Activated naive CD8-positive, alpha-beta T cell treated with anti-CD3 and anti-CD28 coated beads, Interleukin-2, amount 50 U/mL, for 24 hours (primary cell): ENCODE measurements around the gene FGF2.

ENCODE experiments used
- ATAC-seq: fragments of 150-1000 bp; cut with Tn5 transposase; one replicate; pipeline ENCODE4 v1.10.0; 2021
- DNase-seq: peaks from one replicate; pipeline ENCODE4 v3.0.0; 2021
- H3K27ac Mint-ChIP-seq: one replicate; pipeline ENCODE4 v1.8.0; 2021; ENCODE audit warnings: mild to moderate bottlenecking, mixed read lengths
- H3K27me3 Mint-ChIP-seq: one replicate; pipeline ENCODE4 v1.8.0; 2021; ENCODE audit warnings: mixed read lengths
- H3K36me3 Mint-ChIP-seq: one replicate; pipeline ENCODE4 v1.8.0; 2021; ENCODE audit warnings: low read depth, mixed read lengths
- H3K4me1 Mint-ChIP-seq: one replicate; pipeline ENCODE4 v1.8.0; 2021; ENCODE audit warnings: mixed read lengths
- H3K4me3 Mint-ChIP-seq: one replicate; pipeline ENCODE4 v1.8.0; 2021; ENCODE audit warnings: mild to moderate bottlenecking, moderate library complexity, mixed read lengths
- H3K9me3 Mint-ChIP-seq: one replicate; pipeline ENCODE4 v1.8.0; 2021; ENCODE audit warnings: mixed read lengths

The FGF2 gene

DNA sequence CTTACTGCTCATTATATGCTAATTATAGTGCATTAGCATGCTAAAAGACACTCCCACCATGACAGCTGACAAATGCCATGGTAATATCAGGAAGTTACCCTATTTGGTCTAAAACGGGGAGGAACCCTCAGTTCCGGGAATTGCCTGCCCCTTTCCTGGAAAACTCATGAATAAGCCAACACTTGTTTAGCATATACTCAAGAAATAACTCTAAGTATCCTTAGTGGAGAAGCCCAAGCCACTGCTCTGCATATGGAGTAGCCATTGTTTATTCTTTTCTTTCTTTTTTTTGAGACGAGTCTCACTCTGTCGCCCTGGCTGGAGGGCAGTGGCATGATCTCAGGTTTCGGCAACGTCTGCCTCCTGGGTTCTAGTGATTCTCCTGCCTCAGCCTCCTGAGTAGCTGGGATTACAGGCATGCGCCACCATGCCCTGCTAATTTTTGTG lies 80.3 kb downstream of the FGF2 start:
- Mint-ChIP-seq H3K27me3 (no peaks in the 10 kb centered on the region), H3K9me3 (no peaks in the 10 kb centered on the region), H3K4me3 (no peak overlapping the region), H3K36me3 (no peaks in the 10 kb centered on the region), H3K27ac (no peak overlapping the region), H3K4me1 (no peaks in the 10 kb centered on the region)
- DNase-seq (no peak), ATAC-seq (no peak)

DNA sequence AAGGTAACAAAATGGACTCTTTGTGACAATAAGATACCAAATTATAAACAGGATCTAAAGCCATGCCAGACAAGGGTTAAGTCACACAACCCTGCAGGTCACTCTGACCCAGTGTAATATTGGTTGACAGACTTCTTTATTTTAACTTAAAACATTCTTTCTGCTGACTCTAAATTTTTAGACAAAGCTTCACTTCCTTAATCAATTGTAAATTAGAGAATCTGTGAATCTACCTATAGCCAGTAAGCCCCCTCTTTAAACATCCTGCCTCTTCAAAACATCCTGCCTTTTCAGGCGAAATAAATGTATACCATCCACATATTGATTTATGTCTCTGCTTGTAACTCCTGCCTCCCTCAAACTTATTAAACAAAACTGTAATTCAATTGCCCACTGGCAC lies 81.6 kb downstream of the FGF2 start:
- Mint-ChIP-seq H3K4me1 (no peaks in the 10 kb centered on the region), H3K9me3 (no peaks in the 10 kb centered on the region), H3K27me3 (no peaks in the 10 kb centered on the region), H3K4me3 (no peak overlapping the region), H3K36me3 (no peaks in the 10 kb centered on the region), H3K27ac (no peak overlapping the region)
- no peak for DNase-seq
- ATAC-seq: no peak

DNA sequence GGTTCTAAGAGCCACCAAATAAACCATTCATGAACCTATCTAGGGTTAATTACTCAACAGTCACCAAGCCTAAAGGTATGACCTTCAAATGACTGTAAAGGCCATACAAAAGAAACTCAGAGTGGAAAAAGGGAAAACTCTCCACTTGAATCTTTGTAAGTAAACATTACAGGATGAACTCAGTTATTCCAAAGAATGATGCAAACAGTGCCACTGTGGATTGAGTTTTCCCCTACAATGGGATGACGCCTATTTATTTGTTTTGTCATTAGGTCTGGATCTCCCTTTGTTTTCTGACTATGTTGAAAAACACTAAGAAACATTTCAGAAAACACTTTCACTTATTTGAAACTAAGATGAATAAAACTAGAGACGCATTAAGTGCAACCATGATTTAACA lies 83.1 kb downstream of the FGF2 start:
- Mint-ChIP-seq H3K9me3 (no peaks in the 10 kb centered on the region), H3K27ac (no peak overlapping the region), H3K4me3 (no peak overlapping the region), H3K27me3 (no peaks in the 10 kb centered on the region), H3K4me1 (no peaks in the 10 kb centered on the region), H3K36me3 (no peaks in the 10 kb centered on the region)
- no peak for DNase-seq
- no peak for ATAC-seq

DNA sequence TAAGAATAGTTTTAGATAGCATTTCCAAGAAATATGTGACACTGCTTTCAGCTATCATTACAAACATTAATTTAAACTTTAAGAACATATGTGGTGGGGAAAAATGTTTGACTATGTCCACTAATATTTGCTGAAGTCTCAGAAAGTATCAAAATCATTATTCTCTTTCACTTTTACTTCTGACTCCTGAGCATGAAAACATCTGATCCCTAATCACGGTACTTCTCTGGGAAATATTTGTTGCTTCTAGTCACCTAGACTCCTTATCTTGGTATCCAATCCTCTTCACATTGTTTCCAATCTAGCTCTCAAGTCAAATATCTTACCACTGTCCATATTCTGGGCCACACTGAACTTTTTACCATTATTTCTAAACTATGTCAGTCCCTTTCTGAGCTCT lies 85.0 kb downstream of the FGF2 start:
- no peak overlapping the region for H3K4me3 Mint-ChIP-seq
- H3K9me3 Mint-ChIP-seq: no peaks in the 10 kb centered on the region
- H3K27ac Mint-ChIP-seq: no peak overlapping the region
- DNase-seq (no peak), ATAC-seq (no peak)
- no peaks in the 10 kb centered on the region for H3K4me1 Mint-ChIP-seq
- no peaks in the 10 kb centered on the region for H3K36me3 Mint-ChIP-seq
- H3K27me3 Mint-ChIP-seq: no peaks in the 10 kb centered on the region

DNA sequence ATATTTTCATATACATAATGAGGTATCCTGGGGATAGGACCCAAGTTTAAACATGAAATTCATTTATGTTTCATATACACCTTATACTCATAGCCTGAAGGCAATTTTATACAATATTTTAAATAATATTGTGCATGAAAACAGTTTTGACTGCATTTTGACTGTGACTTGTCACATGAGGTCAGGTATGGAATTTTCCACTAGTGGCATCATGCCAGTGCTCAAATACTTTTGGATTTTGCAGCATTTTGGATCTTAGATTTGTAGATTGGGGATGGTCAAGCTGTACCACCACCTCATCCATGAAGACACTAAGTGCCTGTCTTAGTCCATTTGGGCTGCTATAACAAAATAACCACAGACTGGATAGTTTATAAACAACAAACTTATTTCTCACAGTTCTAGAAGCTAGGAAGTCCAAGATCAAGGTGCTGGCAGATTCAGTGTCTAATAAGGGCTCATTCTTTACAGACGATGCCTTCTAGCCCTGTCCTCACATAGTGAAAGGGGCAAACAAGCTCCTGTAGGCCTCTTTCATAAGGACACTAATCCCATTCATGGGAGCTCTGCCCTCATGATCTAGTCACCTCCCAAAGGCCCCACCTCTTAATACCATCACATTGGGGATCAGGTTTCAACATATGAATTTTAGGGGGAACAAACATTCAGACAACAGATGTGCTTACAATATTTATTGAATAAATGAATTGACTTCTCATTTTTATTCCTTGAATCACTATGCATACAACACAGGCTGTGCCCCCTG lies 86.4 kb downstream of the FGF2 start:
- Mint-ChIP-seq H3K4me1 (no peaks in the 10 kb centered on the region), H3K36me3 (no peaks in the 10 kb centered on the region), H3K27me3 (no peaks in the 10 kb centered on the region), H3K27ac (no peak overlapping the region), H3K9me3 (no peaks in the 10 kb centered on the region), H3K4me3 (no peak overlapping the region)
- ATAC-seq (no peak), DNase-seq (no peak)

DNA sequence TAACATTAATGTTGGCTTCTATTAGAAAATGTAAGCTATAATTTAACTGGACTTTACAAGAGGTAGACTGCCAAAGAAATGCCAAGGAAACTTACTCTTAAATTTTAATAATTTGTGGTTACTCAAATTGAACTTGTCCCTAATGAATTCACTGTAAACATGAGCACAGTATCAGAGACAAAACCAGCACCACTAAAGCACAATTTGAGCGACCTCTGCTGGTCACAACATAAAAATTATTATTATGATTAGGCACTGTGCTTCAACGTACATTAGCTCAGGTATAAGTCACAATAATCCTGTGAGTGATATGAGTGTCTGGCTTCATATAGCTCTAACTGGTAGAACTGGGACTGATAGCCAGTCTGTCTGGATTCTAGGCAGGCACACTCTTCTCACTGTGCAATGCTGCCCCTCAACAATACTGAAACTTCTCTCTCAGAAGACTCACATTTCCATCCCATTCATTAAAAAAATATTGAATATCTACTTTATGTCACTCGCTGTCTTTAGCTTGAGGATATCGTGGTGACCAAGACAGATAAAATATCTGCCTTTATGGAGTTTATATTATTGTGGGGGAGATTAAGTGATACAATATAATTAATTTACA lies 87.8 kb downstream of the FGF2 start:
- peak; percentile 6 for DNase-seq
- H3K27me3 Mint-ChIP-seq: no peaks in the 10 kb centered on the region
- no peaks in the 10 kb centered on the region for H3K4me1 Mint-ChIP-seq
- no peak overlapping the region for H3K4me3 Mint-ChIP-seq
- H3K27ac Mint-ChIP-seq: no peak overlapping the region
- no peaks in the 10 kb centered on the region for H3K9me3 Mint-ChIP-seq
- peak; percentile 63 for ATAC-seq
- no peaks in the 10 kb centered on the region for H3K36me3 Mint-ChIP-seq

DNA sequence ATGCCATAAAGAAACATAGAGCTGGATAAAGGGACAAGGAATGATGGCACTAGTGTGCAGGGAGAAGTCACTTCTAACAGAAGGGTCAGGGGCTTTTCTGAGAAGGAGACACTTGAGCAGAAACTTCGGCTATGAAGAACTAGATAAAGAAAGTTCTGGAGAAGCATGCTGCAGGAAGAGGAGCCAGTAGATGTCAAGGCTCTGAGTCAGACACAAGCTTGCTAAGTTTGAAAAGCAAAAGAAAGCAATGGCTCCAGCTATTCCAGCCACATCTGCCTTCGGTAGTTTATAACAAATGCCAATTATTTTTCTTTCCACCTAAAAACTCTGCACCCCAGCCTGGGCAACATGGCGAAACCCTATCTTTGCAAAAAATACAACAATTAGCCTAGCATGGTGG lies 88.3 kb downstream of the FGF2 start:
- Mint-ChIP-seq H3K4me3 (no peak overlapping the region), H3K27ac (no peak overlapping the region), H3K9me3 (no peaks in the 10 kb centered on the region), H3K4me1 (no peaks in the 10 kb centered on the region), H3K36me3 (no peaks in the 10 kb centered on the region), H3K27me3 (no peaks in the 10 kb centered on the region)
- no peak for DNase-seq
- ATAC-seq: no peak

DNA sequence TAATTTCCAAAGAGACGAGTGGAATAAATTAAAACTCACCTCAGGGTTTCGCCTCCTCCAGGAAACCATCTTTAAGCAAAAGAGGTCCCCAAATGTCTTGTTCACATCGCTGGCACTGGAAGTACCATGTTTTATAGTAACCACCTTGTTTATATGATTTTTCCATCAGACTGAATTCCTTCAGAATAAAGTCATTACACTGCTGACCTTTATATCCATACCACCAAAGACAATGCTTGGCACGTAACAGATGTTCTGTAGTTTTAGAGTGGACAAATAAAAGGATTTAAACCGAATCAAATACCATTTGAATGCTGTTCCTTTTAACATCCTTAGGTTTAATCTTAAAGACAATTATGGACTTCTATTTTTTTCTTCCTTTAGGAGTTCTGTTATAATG lies 91.1 kb downstream of the FGF2 start:
- no peaks in the 10 kb centered on the region for H3K27me3 Mint-ChIP-seq

DNA sequence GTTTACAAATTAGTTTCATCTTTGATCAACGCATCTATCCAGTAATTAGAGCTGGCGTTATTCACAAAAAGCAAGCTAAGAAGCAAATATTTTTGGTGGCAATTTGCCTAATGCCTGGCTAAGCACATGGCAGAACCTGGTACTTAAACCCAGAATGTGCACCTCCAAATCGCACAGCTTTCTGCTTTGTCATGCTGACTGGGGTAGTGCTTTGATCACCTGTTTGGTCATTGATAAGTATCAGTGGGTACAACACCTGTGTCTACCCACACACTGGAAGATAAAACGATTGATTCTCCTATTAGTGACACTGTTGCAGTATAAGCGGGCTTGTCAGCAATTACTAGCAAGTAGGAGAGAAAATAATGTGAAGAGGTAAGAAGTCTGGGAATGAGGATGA lies 93.8 kb downstream of the FGF2 start:
- Mint-ChIP-seq H3K4me1 (peaks cover 6% of the 10 kb centered on the region), H3K36me3 (no peaks in the 10 kb centered on the region), H3K4me3 (no peak overlapping the region), H3K9me3 (no peaks in the 10 kb centered on the region), H3K27ac (no peak overlapping the region), H3K27me3 (no peaks in the 10 kb centered on the region)
- ATAC-seq: no peak
- DNase-seq: no peak

More for the DNA sequence above, 91.1 kb downstream of the FGF2 start:
- H3K4me3 Mint-ChIP-seq: no peak overlapping the region
- H3K27ac Mint-ChIP-seq: no peak overlapping the region
- H3K4me1 Mint-ChIP-seq: peaks cover 6% of the 10 kb centered on the region
- ATAC-seq (no peak), DNase-seq (no peak)
- no peaks in the 10 kb centered on the region for H3K9me3 Mint-ChIP-seq
- H3K36me3 Mint-ChIP-seq: no peaks in the 10 kb centered on the region

DNA sequence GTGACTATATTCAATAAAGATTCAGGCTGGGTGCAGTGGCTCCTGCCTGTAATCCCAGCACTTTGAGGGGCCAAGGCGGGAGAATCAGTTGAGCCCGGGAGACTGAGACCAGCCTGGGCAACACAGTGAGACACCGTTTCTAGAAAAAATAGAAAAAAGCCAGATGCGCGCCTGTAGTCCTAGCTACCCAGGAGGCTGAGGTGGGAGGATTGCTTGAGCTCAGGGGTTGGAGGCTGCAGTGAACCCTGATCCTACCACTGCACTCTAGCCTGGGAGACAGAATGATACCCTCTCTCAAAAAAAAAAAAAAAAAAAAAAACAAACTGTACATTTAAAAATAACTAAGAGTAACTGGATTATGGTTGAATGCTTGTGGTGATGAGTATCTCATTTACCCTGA lies 94.7 kb downstream of the FGF2 start:
- Mint-ChIP-seq H3K4me3 (peak overlapping the region; percentile 47), H3K27me3 (no peaks in the 10 kb centered on the region), H3K27ac (no peak overlapping the region), H3K4me1 (peaks cover 6% of the 10 kb centered on the region), H3K9me3 (no peaks in the 10 kb centered on the region), H3K36me3 (no peaks in the 10 kb centered on the region)
- no peak for ATAC-seq
- DNase-seq: no peak

DNA sequence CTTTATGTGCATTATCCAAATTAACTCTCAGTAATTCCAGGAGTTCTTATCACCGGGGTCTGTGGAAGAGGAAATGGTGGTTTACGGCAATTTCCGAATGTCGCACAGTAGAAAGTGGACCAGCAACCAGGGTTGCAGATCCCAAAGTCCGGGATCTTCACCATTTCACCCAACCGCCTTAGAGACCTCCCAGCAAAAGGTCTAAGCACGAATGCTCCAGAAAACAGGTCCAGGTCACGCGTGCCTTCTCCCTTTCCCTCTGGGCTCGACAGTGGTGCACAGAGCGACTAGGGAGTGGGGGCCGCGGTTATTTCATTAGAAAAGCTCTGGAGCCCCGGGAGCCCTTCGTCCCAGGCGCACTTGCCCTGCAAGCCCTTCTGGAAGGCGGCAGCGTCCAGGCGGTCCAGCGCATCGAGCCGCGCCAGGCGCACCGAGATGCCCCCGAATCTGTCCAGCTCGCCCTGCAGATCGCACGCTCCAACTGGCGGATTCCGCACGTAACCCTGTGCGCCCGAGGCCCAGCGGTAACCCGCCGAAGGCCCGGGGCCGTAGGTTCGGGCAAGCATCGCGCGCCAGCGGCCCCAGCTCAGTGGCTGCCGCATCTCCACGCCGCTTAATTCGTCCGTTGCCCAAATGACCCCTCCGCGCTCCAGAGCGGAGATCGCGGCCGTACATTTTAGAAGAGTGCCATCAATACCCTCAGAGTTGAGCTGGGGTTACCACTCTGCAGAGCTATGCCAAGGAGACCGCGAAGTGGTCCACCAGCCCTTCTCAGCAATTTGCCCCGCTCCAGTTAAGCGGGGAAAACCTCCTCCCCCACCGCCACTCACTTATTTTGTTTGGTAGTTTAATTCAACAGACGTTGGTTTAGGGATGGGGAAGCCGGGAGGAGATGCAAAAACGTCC lies 95.6 kb downstream of the FGF2 start, which contains the start of gene NUDT6:
Gene NUDT6, minus strand, starts transcription at position 627 of the 906 bp plus-strand sequence. Its CDS starts 25 bp downstream, at position 602.
- peak; percentile 36 for DNase-seq
- peak; percentile 62 for ATAC-seq
- Mint-ChIP-seq H3K36me3 (no peaks in the 10 kb centered on the region), H3K9me3 (no peaks in the 10 kb centered on the region), H3K27me3 (no peaks in the 10 kb centered on the region), H3K27ac (peak within 1 kb of the TSS; percentile 91), H3K4me3 (no peak within 1 kb of the TSS), H3K4me1 (peaks cover 6% of the 10 kb centered on the region)

DNA sequence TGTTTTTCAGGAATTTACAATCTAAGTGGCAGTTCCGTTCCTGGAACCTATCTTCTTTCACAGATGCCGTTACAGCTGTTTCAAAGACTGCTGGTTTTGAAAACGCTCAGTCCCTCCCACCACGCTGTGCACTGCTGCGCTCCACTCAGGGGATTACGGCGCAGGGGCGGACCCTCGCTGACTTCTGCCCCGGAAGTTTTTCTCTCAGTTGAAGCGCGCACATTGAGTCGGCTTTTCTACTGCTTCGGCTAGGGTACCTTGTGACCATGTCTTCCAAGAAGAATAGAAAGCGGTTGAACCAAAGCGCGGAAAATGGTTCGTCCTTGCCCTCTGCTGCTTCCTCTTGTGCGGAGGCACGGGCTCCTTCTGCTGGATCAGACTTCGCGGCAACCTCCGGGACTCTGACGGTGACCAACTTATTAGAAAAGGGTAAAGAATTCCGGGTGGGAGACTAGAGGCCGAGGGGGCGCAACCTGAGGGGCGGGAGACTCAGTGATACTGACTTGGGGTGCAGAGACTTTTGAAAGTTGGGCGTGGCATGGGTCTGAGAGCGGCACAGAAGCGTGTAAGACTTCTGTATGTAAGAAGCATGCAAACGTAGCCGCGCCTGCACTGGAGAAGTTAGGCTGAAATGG lies 96.4 kb downstream of the FGF2 start:
- peaks cover 6% of the 10 kb centered on the region for H3K4me1 Mint-ChIP-seq
- no peaks in the 10 kb centered on the region for H3K9me3 Mint-ChIP-seq
- H3K36me3 Mint-ChIP-seq: no peaks in the 10 kb centered on the region
- DNase-seq: peak; percentile 86
- H3K27ac Mint-ChIP-seq: peak overlapping the region; percentile 91
- no peak overlapping the region for H3K4me3 Mint-ChIP-seq
- H3K27me3 Mint-ChIP-seq: no peaks in the 10 kb centered on the region
- ATAC-seq: peak; percentile 99

DNA sequence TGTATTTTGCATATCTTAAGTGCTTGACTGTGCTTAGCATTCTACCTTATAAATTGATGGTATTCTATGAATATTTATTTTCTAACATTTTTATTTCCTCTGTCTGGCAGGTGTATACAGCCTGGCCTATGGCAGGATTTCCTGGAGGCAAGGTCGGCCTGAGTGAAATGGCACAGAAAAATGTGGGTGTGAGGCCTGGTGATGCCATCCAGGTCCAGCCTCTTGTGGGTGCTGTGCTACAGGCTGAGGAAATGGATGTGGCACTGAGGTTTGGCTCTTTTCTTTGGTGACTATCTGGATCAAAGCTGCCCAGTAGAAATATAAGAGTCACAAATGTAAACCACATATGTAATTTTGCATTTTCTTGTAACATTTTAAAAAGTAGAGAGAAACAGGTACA lies 102.3 kb downstream of the FGF2 start:
- Mint-ChIP-seq H3K4me3 (no peak overlapping the region), H3K9me3 (no peaks in the 10 kb centered on the region), H3K27ac (no peak overlapping the region), H3K36me3 (peaks cover 13% of the 10 kb centered on the region), H3K4me1 (no peaks in the 10 kb centered on the region), H3K27me3 (no peaks in the 10 kb centered on the region)
- DNase-seq (no peak), ATAC-seq (no peak)

DNA sequence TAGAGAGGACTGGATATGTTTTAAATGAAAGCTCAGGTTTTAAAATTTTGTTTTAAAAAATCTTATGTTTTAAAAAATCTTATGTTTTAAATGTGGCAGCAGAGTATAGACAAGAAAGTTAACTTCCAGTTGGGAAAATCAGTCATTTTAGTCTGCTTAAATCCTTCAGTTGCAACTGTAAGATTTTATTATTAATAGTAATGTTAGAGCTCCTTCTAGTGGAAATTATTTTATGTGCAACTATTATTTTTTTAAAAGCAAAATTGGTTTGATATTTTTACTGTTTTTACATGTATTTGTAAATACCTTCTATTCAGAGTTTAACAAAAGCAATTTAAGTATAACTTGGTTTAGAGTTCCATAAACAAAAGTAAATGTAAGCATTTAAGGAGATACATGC lies 104.2 kb downstream of the FGF2 start:
- H3K27me3 Mint-ChIP-seq: no peaks in the 10 kb centered on the region
- peaks cover 25% of the 10 kb centered on the region for H3K36me3 Mint-ChIP-seq
- H3K4me3 Mint-ChIP-seq: no peak overlapping the region
- H3K27ac Mint-ChIP-seq: no peak overlapping the region
- no peak for ATAC-seq
- DNase-seq: no peak
- no peaks in the 10 kb centered on the region for H3K9me3 Mint-ChIP-seq
- H3K4me1 Mint-ChIP-seq: no peaks in the 10 kb centered on the region
